SJCRH30 (cell line): ENCODE measurements around the gene LITAF. TPM values are rescaled to one million over a fixed set of nuclear protein-coding genes. Genes with fewer than 3 reads are reported as not detected.
A peak's percentile ranks its signal among the peaks of the same experiment; 100 is the strongest.
"Not testable (repeated sequence)": the region's sequence is repeated elsewhere in the genome, so short reads cannot be mapped to it uniquely, and the experiment has no call there.

Experiments
- DNase-seq, 2 experiments: peaks; one replicate each; pipeline ENCODE4 v3.0.0-alpha.2; 2015 to 2020
- H3K27ac ChIP-seq: fragments of 250-450 bp; sonication (Bioruptor Pico); 2 replicates; pipeline ENCODE4 v1.5.1; 2020; ENCODE audit warnings: mild to moderate bottlenecking, moderate library complexity
- H3K27me3 ChIP-seq: fragments of 250-450 bp; sonication (Bioruptor Pico); 2 replicates; pipeline ENCODE4 v1.5.1; 2020; ENCODE audit warnings: mild to moderate bottlenecking, moderate library complexity
- H3K36me3 ChIP-seq: fragments of 250-450 bp; sonication (Bioruptor Pico); 2 replicates; pipeline ENCODE4 v1.5.1; 2020; ENCODE audit warnings: mild to moderate bottlenecking, moderate library complexity
- H3K4me1 ChIP-seq: fragments of 250-450 bp; sonication (Bioruptor Pico); 2 replicates; pipeline ENCODE4 v1.5.1; 2020; ENCODE audit warnings: mild to moderate bottlenecking, moderate library complexity
- H3K4me3 ChIP-seq: fragments of 250-450 bp; sonication (Bioruptor Pico); 2 replicates; pipeline ENCODE4 v1.5.1; 2020; ENCODE audit warnings: mild to moderate bottlenecking, moderate library complexity
- H3K9me3 ChIP-seq: fragments of 250-450 bp; sonication (Bioruptor Pico); replicated peaks from 2 replicates; pipeline ENCODE4 v1.5.1; 2020; ENCODE audit warnings: mild to moderate bottlenecking, moderate library complexity
- total RNA-seq: library from RNA; depleted of rRNA; stranded (reverse); fragments of >200 nt; shearing (Covaris generic); gene quantifications from 2 replicates; pipeline ENCODE4 v1.2.3, GENCODE V29; 2014; rRNA removed

The LITAF gene
- total RNA-seq, 1 experiment from 2014 or later = 49.8 TPM

DNA sequence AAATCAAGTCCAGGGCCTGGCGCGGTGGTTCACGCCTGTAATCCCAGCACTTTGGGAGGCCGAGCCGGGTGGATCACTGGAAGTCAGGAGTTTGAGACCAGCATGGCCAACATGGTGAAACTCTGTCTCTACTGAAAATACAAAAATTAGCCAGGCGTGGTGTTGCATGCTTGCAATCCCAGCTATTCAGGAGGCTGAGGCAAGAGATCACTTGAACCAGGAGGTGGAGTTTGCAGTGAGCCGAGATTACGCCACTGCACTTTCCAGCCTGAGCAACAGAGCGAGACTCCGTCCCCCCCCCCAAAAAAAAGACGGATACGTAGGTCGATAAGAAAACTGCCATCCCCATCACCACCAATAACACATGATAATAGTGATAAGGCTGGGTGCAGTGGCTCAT, 82.5 kb downstream of the LITAF start:
- not testable (repeated sequence) for H3K36me3 ChIP-seq, H3K27ac ChIP-seq, H3K4me1 ChIP-seq, H3K9me3 ChIP-seq, DNase-seq, H3K4me3 ChIP-seq, H3K27me3 ChIP-seq

- no peaks in the 10 kb centered on the region for H3K9me3 ChIP-seq
- peaks cover under 1% of the 10 kb centered on the region; the same call in 1 of the 2 replicates for H3K4me1 ChIP-seq
- H3K4me3 ChIP-seq = no peak overlapping the region
- H3K27me3 ChIP-seq = no peaks in the 10 kb centered on the region; the same call in 1 of the 2 replicates
- H3K36me3 ChIP-seq = no peaks in the 10 kb centered on the region
- H3K27ac ChIP-seq = no peak overlapping the region
- no peak for DNase-seq
Observed at GRCh38 chr16:11503566-11503965, 83.2 kb downstream of the LITAF start.

DNA sequence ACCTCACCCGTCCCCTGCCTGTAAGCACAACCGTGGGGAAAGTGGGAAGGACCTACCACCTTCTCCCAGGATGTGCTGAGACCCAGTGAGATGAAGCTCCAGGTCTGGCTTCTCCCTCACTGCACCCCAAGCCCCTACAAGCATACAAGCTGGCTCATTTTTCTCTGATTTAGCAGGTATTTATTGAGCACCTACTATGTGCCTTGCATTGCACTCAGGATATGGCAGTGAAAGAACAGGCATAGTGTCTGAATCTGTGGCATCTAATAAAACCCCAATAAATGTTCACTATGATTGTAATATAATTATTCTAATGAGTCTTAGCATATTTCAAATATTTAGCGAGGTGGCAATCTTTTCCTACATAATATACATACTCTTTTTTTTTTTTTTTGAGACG, 84.5 kb downstream of the LITAF start:
- Histone ChIP-seq H3K4me3 (no peak overlapping the region), H3K4me1 (peaks cover 12% of the 10 kb centered on the region), H3K27me3 (no peaks in the 10 kb centered on the region; the same call in 1 of the 2 replicates), H3K9me3 (no peaks in the 10 kb centered on the region), H3K36me3 (no peaks in the 10 kb centered on the region), H3K27ac (no peak overlapping the region)
- no peak for DNase-seq

DNA sequence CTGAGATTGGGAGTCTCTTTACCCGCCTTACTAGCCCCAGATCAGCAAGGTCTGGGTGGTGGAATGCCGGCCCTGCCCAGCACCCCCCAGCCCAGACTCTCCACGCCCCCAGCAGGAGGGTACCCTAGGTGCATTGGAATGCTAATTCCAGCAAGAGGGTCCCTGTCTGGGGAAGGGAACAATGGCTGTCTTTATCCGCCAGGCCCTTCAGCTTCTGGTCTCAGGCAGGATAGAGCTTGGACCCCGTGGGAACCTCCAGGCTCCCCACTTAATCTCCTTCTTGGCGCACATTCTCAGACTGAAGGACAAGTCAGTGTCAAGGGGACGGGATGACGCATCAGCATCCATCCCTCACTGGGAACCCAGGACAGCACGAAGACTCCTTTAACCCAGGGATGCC, 85.1 kb downstream of the LITAF start:
- no peaks in the 10 kb centered on the region for H3K9me3 ChIP-seq
- no peaks in the 10 kb centered on the region for H3K36me3 ChIP-seq
- peak in 1 of 2 experiments; percentile 17 for DNase-seq
- H3K27ac ChIP-seq = no peak overlapping the region
- no peaks in the 10 kb centered on the region; the same call in 1 of the 2 replicates for H3K27me3 ChIP-seq
- peaks cover 18% of the 10 kb centered on the region for H3K4me1 ChIP-seq
- no peak overlapping the region for H3K4me3 ChIP-seq

DNA sequence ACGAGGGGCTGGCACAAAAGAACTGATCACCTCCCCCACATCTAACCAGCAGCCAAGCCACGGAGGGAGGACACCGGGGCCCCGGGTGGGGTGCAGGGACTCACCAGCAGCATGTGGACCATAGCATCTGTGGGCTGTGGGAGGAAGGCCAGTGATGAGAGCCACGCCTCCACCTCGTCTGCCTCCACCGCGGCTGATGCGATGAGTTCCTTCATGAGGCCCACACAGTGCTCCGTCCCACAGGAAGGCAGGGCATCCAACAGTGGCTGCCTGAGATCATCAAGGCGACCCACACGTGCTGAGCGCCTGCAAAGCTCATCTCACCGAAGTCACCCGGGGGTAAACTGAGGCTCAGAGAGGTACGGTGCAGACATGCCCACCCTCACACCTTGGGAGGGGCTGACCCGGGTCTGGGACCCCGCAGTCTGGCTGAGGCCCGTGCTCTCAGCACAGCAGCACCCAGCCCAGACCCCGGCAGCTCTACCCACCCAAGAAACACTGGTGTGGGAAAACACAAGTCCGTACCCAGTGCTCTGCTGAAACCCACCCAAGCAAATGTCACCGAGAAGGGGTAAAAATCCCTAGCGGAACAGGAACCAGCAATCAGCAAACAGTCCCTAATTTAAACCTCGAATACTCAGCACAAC, 85.9 kb downstream of the LITAF start:
- H3K9me3 ChIP-seq = no peaks in the 10 kb centered on the region
- H3K27ac ChIP-seq = no peak overlapping the region
- no peaks in the 10 kb centered on the region; the same call in 1 of the 2 replicates for H3K27me3 ChIP-seq
- DNase-seq = no peak
- H3K4me3 ChIP-seq = no peak overlapping the region
- peaks cover 21% of the 10 kb centered on the region for H3K4me1 ChIP-seq
- no peaks in the 10 kb centered on the region for H3K36me3 ChIP-seq

- H3K27ac ChIP-seq = no peak overlapping the region
- DNase-seq = no peak
- peaks cover 25% of the 10 kb centered on the region for H3K4me1 ChIP-seq
- H3K27me3 ChIP-seq = no peaks in the 10 kb centered on the region; the same call in 1 of the 2 replicates
- H3K9me3 ChIP-seq = no peaks in the 10 kb centered on the region
- no peak overlapping the region for H3K4me3 ChIP-seq
- H3K36me3 ChIP-seq = no peaks in the 10 kb centered on the region
Observed at GRCh38 chr16:11499295-11500089, 87.2 kb downstream of the LITAF start.

DNA sequence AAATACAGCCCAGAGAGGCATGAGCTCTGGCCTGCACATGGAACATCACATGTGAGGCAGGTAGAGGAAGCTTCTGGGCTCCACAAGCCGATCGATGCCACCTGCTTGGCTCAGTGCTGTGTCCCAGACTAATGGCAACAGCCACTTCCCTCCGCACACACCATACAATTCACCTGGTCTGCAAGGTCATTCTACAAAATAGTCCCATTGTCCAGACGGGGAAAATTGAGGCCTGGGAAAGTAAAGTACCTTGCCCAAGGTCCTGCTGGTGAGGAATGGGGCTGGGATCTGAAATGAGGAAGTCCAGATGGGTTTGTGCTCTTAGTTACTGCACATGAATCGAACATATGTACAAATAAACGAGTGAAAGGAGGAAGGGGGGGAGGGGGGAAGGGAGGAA, 88.0 kb downstream of the LITAF start:
- Histone ChIP-seq H3K4me1 (peaks cover 25% of the 10 kb centered on the region), H3K27ac (no peak overlapping the region), H3K4me3 (no peak overlapping the region), H3K9me3 (no peaks in the 10 kb centered on the region), H3K36me3 (no peaks in the 10 kb centered on the region), H3K27me3 (no peaks in the 10 kb centered on the region)
- DNase-seq = no peak

DNA sequence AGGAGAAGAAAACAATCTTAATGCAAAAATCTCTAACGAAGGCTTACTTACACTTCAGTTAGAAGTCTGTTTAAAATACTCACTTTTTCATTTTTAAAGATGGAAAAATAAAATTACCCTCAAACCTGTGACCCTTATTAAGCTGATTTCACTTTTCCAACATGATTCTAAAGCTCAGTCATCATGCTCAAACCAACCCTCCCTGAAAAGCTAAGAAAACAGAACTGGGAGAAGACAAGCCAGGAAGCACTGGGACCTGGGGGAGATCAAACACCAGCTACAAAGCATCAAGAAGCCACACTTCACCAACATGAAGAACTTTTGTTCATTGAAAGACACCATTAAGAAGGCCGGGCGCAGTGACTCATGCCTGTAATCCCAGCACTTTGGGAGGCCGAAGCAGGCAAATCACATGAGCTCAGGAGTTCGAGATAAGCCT, 88.8 kb downstream of the LITAF start:
- Histone ChIP-seq H3K9me3 (no peaks in the 10 kb centered on the region), H3K4me3 (no peak overlapping the region), H3K27ac (peak overlapping the region; percentile 76), H3K36me3 (no peaks in the 10 kb centered on the region), H3K27me3 (no peaks in the 10 kb centered on the region), H3K4me1 (peaks cover 25% of the 10 kb centered on the region)
- DNase-seq = peak; percentile 63 to 75

Other genes starting within 250 kb of the LITAF start
- 28.2 and 33.0 TPM in 2 replicates for gene RMI2, start 241.5 kb downstream of the LITAF start, total RNA-seq
- 11.7 and 12.0 TPM in 2 replicates for gene SNN, start 81.5 kb upstream of the LITAF start, total RNA-seq
- 18.8 and 19.4 TPM in 2 replicates for gene TXNDC11, start 155.9 kb upstream of the LITAF start, total RNA-seq
- gene ZC3H7A, start 210.3 kb upstream of the LITAF start, total RNA-seq = 31.6 and 32.0 TPM in 2 replicates